HEK293 (cell line): ENCODE measurements around the gene PFKFB1.
"Not testable (repeated sequence)": the region's sequence is repeated elsewhere in the genome, so short reads cannot be mapped to it uniquely, and the experiment has no call there.

ENCODE experiments used
- CTCF ChIA-PET: fragments of 350-600 bp; formaldehyde crosslinking; extraction: SDS; loops from one replicate; lab custom pipeline; 2021; ENCODE audit warnings: antibody characterized with exemption; lab: Yijun Ruan, JAX
- POLR2A ChIA-PET: fragments of 300-600 bp; formaldehyde crosslinking; extraction: SDS; loops from one replicate; lab custom pipeline; 2020; ENCODE audit warnings: antibody characterized with exemption, inconsistent platforms; lab: Yijun Ruan, JAX
- H3K27ac ChIP-seq: fragments of 200-500 bp; sonication (Bioruptor generic); 2 replicates; pipeline ENCODE4 v1.5.1; 2014; ENCODE audit warnings: low read depth, low read length, control low read depth, inconsistent platforms; ENCODE audit errors: extremely low read depth
- H3K36me3 ChIP-seq, 2 experiments: fragments of 200-500 bp in 1 of 2; sonication (Bioruptor generic) in 1 of 2; 1 replicate in 1 of 2; 2 replicates in 1 of 2; pipeline ENCODE4 v1.5.1; 2014 to 2017; ENCODE audit warnings: inconsistent platforms in 2 of 2, low read length in 2 of 2; ENCODE audit not compliant: control insufficient read depth in 2 of 2, insufficient read depth in 1 of 2
- H3K4me1 ChIP-seq: fragments of 200-500 bp; sonication (Bioruptor generic); 2 replicates; pipeline ENCODE4 v1.5.1; 2014; ENCODE audit warnings: mild to moderate bottlenecking, low read length, inconsistent platforms; ENCODE audit not compliant: control insufficient read depth, insufficient read depth
- H3K4me3 ChIP-seq: 2 replicates; pipeline ENCODE4 v1.5.1; 2011; ENCODE audit warnings: low read depth, mild to moderate bottlenecking, control low read depth, low read length, moderate library complexity
- H3K9me3 ChIP-seq: fragments of 200-500 bp; sonication (Bioruptor generic); 2 replicates; pipeline ENCODE4 v1.5.1; 2014; ENCODE audit warnings: low read depth, low read length, inconsistent platforms; ENCODE audit not compliant: control insufficient read depth, insufficient read depth
- ATF2 ChIP-seq: fragments of 450-650 bp; formaldehyde crosslinking; IDR thresholded peaks from 2 replicates; pipeline ENCODE4 v1.5.1; 2016; ENCODE audit warnings: missing biosample characterization, missing genetic modification characterization, low read depth
- IKZF3 ChIP-seq: fragments of 450-650 bp; IDR thresholded peaks from 2 replicates; pipeline ENCODE4 v1.5.0; 2018; ENCODE audit warnings: missing biosample characterization, mild to moderate bottlenecking, missing genetic modification characterization, moderate library complexity
- KLF17 ChIP-seq: fragments of 450-650 bp; formaldehyde crosslinking; IDR thresholded peaks from 2 replicates; pipeline ENCODE4 v1.5.1; 2016; ENCODE audit warnings: missing biosample characterization, missing genetic modification characterization
- PRDM10 ChIP-seq: fragments of 450-650 bp; formaldehyde crosslinking; IDR thresholded peaks from 2 replicates; pipeline ENCODE4 v1.5.1; 2016; ENCODE audit warnings: missing biosample characterization, missing genetic modification characterization
- ZBTB10 ChIP-seq: fragments of 450-650 bp; formaldehyde crosslinking; IDR thresholded peaks from 2 replicates; pipeline ENCODE4 v1.5.1; 2016; ENCODE audit warnings: missing biosample characterization, missing genetic modification characterization
- ZFHX2 ChIP-seq: fragments of 450-650 bp; formaldehyde crosslinking; conservative IDR thresholded peaks from 2 replicates; pipeline ENCODE4 v1.5.1; 2016; ENCODE audit warnings: missing biosample characterization, missing genetic modification characterization
- ZNF121 ChIP-seq: fragments of 450-650 bp; formaldehyde crosslinking; IDR thresholded peaks from 2 replicates; pipeline ENCODE4 v1.5.1; 2016; ENCODE audit warnings: missing biosample characterization, missing genetic modification characterization
- ZNF146 ChIP-seq: fragments of 450-650 bp; formaldehyde crosslinking; IDR thresholded peaks from 2 replicates; pipeline ENCODE4 v1.5.1; 2016; ENCODE audit warnings: missing biosample characterization, missing genetic modification characterization
- ZNF169 ChIP-seq: fragments of 450-650 bp; formaldehyde crosslinking; IDR thresholded peaks from 2 replicates; pipeline ENCODE4 v1.5.1; 2016; ENCODE audit warnings: missing biosample characterization, missing genetic modification characterization
- ZNF561 ChIP-seq: fragments of 450-650 bp; IDR thresholded peaks from 2 replicates; pipeline ENCODE4 v1.5.1; 2018; ENCODE audit warnings: missing biosample characterization, missing genetic modification characterization, borderline replicate concordance
- ZNF654 ChIP-seq: fragments of 450-650 bp; formaldehyde crosslinking; IDR thresholded peaks from 2 replicates; pipeline ENCODE4 v1.5.1; 2016; ENCODE audit warnings: low read depth, missing biosample characterization, missing genetic modification characterization
- ZNF670 ChIP-seq: fragments of 450-650 bp; formaldehyde crosslinking; IDR thresholded peaks from 2 replicates; pipeline ENCODE4 v1.5.1; 2016; ENCODE audit warnings: missing biosample characterization, missing genetic modification characterization, low read depth
- ZSCAN5A ChIP-seq: fragments of 450-650 bp; formaldehyde crosslinking; IDR thresholded peaks from 2 replicates; pipeline ENCODE4 v1.5.1; 2016; ENCODE audit warnings: missing biosample characterization, missing genetic modification characterization

The PFKFB1 gene

GRCh38 chrX:54983306-54983705 lies 10.7 kb downstream of the PFKFB1 start:
- H3K36me3 ChIP-seq = not testable (repeated sequence)
- peak; percentile 41; the same call in 1 of the 2 replicates for TF ChIP-seq ATF2 (tag by site-specific recombination)
- peak; percentile 72 for TF ChIP-seq ZNF146 (tag by site-specific recombination)
- TF ChIP-seq, all 188 proteins: peak for 2; not testable (repeated sequence) for 186
- H3K4me1 ChIP-seq, H3K27ac ChIP-seq, POLR2A ChIA-PET, H3K4me3 ChIP-seq, CTCF ChIA-PET, H3K9me3 ChIP-seq: not testable (repeated sequence)

- ChIA-PET CTCF (no interaction called here), POLR2A (no interaction called here)
- Histone ChIP-seq H3K27ac (no peak overlapping the region), H3K36me3 (no peaks in the 10 kb centered on the region), H3K4me3 (no peak overlapping the region), H3K9me3 (no peaks in the 10 kb centered on the region), H3K4me1 (no peaks in the 10 kb centered on the region)
- TF ChIP-seq ZNF169 (tag by site-specific recombination) = no peak
- no peak for TF ChIP-seq PRDM10 (tag by site-specific recombination)
- no peak for TF ChIP-seq ZNF121 (tag by site-specific recombination)
- TF ChIP-seq ZBTB10 (tag by site-specific recombination) = no peak
- no peak for TF ChIP-seq ZSCAN5A (tag by site-specific recombination)
- no peak for TF ChIP-seq ZNF670
- no peak for TF ChIP-seq KLF17 (tag by site-specific recombination)
- no peak for TF ChIP-seq ZFHX2 (tag by site-specific recombination)
- no peak for TF ChIP-seq ZNF561 (tag by site-specific recombination)
- no peak for TF ChIP-seq IKZF3 (tag by site-specific recombination)
- TF ChIP-seq ZNF654 (tag by site-specific recombination) = no peak
Observed at GRCh38 chrX:54980334-54980733, 13.7 kb downstream of the PFKFB1 start.
